ENCODE data around the gene DIP2B.

DIP2B gene

GRCh38 chr12:50778663-50779590 is 274.1 kb downstream of the DIP2B start:
- DNase-seq = no peak

DNA sequence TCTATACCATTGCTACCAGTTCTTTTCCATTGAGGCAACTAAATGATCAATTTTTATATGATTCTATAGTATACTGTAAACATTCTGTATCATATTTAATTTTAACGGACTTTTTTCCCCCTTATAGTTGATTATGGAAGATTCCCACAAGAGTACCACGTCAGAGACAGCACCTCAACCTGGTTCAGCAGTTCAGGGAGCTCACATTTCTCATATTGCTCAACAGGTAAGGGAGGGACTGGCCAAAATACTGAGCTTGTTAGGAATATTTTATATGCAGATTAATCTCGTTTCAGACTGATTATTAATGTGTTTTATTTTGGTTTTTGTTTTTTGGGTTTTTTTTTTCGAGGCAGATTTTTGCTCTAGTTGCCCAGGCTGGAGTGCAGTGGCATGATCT is 275.2 kb downstream of the DIP2B start:
- no peak for DNase-seq

- no peak for DNase-seq
Measured at GRCh38 chr12:50784501-50784900, 279.7 kb downstream of the DIP2B start.

DNA sequence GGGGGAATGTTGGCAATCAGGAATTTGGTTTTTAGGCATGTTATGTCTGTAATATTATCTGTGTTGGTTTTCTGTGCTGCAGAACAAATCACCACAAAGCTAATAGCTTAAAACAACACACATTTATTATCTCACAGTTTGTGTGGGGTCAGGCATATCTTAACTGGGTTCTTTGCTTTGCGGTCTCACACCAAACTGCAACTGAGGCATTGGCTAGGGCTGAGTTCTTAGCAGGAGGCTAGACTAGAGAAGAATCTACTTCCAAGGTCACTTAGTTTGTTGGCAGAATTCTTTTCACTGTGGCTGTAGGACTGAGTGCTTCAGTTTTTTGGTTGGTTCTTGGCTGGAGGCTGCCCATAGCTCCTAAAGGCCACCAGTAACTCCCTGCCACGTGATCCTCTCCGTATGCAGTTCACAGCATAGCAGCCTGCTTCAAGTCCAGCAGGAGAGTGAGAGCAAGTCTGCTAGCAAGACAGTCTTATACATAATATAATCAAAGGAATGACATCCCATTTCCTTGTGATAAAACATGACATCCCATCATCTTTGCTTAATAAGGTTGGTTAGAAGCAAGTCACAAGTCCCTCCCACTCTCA is 280.7 kb downstream of the DIP2B start:
- no peak for DNase-seq

DNA sequence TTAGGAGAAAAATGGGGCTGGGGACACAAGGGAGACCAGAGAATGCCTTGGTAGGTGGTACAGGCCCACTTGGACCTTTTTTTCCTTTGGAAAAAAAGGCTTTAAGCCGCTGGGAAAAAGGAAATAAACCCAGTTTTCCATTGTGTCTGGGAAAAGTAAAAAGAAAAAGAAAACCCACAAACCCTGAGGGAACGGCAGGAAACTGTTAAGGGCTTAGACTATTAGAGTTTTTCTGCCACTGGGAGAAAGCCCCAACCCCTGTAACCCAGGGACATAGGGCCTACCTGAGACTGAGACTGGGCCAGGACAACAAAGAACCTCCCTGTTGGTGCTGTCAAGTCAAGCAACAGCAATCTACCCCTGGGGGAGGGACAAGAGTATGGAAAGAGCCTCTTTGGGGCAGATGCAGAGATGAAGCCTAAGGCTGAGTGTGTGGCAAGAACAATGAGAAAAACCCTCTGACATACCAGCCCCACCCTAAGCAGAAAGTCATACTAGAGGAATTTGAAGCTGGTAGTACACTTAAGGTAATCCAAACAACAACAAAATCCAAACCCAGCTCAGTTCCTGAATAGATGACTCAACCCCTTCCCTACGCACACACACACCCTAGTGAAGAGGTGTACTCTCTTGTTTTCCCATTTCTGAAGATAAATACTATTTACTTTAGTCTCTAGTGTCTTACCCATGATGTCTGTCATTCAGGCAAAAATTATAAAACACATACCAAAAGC is 281.9 kb downstream of the DIP2B start:
- DNase-seq = no peak

DNA sequence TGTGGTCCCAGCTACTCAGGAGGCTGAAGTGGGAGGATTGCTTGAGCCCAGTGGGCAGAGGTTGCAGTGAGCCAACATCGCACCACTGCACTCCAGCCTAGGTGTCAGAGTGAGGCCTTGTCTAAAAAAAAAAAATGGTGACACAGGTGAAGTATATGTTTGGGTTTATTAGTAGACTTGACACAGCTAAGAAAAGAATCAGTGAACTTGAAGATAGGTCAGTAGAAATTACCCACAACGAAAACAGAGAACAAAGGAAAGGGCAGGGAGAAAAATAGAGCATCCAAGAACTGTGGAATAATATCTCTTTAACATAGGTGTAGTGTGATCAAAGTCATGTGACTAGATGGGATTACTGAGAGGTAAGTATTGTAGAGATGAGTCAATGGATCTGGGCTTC is 282.8 kb downstream of the DIP2B start:
- no peak for DNase-seq

DNA sequence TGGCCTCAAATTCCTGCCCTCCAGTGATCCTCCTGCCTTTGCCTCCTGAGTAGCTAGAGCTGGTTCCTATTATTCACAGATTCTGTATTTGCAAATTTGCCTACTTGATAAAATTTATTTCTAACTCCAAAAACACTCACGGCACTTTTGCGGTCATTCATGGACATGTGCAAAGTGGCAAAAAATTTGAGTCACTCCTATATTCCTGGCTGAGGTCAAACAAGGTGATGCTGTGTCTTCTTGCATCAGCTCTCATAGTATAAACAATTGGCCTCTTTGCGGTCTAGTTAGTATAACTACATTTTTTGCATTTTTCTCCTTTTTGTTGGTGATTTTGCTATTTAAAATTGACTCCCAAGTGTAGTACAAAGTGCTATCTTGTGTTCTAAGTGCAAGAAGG is 283.8 kb downstream of the DIP2B start:
- DNase-seq = no peak

DNA sequence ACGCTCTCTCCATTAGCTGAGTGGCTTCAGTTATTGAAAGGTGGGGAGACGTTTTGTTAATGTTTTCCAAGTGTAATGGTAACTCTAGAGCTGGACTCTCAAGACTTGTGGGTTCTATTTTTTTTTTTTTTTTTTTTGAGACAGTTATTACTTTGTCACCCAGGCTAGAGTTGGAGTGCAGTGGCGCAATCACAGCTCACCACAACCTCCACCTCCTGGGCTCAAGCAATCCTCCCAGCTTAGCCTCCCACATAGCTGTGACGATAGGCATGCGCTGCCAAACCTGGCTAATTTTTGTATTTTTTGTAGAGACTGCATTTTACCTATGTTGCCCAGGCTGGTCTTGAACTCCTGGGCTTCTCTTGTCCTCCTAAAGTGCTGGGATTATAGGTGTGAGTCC is 285.3 kb downstream of the DIP2B start:
- DNase-seq = no peak
